NCI-H1092 treated with DMSO at 0.1 percent for 48 hours (cell line): Measurements from ENCODE around the gene RAB1A.

Experiments used
- DNase-seq: peaks from one replicate; lab custom pipeline; 2025; lab: John Stamatoyannopoulos, UW

RAB1A gene

DNA sequence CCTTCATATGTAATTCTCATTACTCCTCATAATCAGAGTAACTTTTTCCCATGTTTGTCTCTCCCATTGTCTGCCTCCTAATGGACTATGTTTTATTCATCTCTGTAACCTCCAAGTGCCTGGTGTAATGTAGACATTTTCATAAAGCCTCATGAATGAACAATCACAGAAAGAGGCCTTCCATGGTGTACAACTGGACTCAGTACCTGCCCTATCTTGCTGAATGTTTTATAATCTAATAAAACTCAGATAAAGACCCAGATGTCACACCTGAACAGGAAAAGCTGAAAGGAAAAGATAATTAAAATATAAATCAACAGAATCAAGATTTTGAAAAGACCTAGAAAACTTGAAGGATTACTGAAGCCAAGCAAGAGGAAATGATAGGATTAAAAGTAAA is 36.7 kb downstream of the RAB1A start:
- DNase-seq = no peak

DNA sequence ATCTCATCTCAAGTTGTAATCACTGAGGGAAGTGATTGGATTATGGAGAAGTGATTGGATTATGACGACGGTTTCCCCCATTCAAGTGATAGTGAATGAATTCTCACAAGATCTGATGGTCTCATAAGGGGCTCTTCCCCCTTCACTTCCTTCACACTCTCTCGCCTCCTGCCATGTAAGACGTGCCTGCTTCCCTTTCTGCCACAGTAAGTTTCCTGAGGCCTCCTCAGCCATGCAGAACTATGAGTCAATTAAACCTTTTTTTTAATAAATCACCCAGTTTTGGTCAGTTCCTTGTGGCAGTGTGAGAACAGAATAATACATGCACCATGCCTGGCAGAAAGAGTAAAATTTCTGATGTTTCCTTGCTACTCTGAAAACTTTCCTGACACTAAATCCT is 37.1 kb downstream of the RAB1A start:
- DNase-seq = no peak

GRCh38 chr2:65085148-65085547 is 44.8 kb downstream of the RAB1A start:
- DNase-seq = no peak

GRCh38 chr2:65081232-65081685 is 48.6 kb downstream of the RAB1A start:
- DNase-seq = no peak

GRCh38 chr2:65079017-65079416 is 50.9 kb downstream of the RAB1A start:
- DNase-seq = no peak

GRCh38 chr2:65077898-65078297 is 52.0 kb downstream of the RAB1A start:
- no peak for DNase-seq

GRCh38 chr2:65076345-65076710 is 53.6 kb downstream of the RAB1A start:
- no peak for DNase-seq

GRCh38 chr2:65075605-65076344 is 54.1 kb downstream of the RAB1A start:
- DNase-seq = no peak

DNA sequence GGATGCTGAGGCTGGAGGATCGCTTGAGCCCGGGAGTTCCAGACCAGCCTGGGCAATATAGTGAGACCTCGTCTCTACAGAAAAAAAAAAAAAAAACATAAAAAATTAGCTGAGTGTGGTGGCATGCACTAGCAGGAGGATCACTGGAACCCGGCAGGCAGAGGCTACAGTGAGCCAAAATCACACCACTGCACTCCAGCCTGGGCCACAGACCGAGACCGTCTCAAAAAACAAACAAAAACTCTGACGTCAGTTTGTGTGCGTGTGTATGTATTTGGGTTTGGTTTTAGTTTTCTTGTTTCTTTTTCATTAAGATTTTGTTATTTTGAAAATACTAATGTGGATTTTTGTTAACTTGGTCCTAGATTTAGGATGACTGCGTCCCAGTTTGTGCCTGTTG is 54.7 kb downstream of the RAB1A start:
- no peak for DNase-seq

DNA sequence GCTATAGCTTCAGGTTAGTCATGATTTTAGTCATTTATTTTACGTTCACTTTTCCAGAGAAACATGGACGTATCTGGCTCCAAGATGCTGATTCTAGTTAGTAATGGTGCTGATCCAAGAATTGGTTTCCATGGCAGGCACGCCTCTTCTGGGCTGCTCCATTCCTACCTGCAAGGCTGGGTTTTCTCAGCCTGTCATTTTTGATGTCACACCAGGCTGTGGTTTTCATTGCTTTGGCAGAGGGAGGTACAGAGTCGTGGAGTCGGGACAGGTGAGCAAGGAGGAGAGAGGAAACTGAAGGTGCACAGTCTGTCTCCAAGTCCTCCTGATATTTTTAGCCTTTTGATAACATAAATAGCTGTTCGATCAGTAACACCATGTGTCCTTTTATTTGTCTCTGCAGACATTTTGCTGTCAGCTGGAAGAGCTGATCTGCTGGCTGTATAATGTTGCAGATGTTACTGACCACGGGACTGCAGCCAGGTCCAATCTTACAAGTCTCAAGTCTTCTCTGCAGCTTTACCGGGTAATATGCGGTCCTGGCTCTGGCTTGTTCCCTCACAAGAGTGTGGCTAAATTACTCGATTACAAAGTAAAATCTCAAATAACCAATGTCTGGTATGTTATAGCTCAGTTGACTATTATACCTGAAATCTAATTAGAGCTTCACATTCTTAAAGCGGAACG is 55.9 kb downstream of the RAB1A start:
- DNase-seq = no peak

- DNase-seq = no peak
Observed at GRCh38 chr2:65072181-65072970, 57.5 kb downstream of the RAB1A start.

DNA sequence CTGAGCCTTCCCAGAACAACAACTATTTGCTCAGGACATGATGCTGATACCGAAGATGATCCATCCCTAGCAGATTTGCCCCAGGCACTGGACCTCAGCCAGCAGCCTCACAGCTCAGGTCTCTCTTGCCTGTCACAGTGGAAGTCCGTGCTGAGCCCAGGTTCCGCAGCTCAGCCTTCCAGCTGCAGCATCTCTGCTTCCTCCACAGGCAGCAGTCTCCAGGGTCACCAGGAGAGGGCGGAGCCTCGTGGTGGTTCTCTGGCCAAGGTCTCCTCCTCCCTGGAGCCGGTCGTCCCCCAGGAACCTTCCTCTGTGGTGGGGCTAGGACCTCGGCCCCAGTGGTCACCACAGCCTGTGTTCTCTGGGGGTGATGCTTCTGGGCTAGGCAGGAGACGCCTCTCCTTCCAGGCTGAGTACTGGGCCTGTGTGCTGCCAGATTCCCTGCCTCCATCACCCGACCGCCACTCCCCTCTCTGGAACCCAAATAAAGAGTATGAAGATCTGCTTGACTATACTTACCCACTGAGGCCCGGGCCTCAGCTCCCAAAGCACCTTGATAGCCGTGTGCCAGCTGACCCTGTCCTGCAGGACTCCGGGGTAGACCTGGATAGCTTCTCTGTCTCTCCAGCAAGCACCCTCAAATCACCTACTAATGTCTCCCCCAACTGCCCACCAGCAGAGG is 58.3 kb downstream of the RAB1A start:
- DNase-seq = no peak

DNA sequence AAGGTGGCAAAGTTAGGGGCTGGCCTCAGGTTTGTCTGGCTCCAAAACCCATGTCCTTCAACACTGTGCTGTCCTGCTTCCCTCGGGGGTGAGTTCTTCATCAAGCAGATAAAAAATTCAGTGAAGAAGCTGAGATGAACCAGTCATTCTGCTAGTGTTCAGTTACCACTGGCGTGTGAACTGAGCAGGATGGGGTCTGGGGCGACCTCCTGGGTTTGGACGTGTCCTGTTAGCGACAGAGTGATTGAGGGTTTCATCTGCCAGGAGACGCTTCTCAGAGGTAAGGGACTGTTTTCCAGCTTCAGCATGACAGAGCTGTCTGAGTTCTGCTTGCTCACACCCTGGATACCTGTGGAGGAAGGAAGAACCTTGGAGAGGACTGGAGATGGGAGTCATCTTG is 59.0 kb downstream of the RAB1A start:
- DNase-seq = no peak

DNA sequence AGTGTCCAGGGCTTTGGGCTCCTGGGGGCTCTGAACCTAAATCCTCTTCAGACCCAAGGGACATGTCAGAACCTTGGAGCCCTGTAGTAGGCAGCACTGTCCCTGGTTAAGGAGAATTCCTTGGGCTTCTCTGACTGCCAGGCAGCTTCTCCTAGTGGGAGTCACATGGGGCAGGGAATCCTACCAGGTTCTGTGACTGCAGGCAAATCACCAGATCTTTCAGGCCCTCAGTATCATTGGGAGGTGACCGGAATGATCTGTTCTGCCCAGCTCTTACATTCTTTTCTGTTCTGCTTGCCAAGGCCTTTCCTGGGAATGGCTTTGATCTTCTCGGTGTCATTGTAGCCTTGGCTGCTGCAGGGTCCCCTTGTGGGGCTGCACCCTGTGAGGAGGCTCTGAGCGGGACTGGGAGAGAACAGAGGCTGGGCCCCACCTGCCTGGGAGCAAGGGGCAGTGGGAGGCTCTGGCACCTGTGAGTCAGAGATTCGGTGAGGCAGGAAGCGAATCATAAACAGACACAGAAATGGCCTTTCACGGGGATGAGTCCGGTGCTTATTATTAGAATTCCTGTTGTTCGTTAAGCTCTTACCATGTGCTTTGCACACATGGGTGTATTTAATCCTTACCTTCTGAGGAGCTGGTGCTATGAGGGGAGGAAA is 59.6 kb downstream of the RAB1A start:
- DNase-seq = no peak

GRCh38 chr2:65069439-65069824 is 60.5 kb downstream of the RAB1A start:
- DNase-seq = no peak

DNA sequence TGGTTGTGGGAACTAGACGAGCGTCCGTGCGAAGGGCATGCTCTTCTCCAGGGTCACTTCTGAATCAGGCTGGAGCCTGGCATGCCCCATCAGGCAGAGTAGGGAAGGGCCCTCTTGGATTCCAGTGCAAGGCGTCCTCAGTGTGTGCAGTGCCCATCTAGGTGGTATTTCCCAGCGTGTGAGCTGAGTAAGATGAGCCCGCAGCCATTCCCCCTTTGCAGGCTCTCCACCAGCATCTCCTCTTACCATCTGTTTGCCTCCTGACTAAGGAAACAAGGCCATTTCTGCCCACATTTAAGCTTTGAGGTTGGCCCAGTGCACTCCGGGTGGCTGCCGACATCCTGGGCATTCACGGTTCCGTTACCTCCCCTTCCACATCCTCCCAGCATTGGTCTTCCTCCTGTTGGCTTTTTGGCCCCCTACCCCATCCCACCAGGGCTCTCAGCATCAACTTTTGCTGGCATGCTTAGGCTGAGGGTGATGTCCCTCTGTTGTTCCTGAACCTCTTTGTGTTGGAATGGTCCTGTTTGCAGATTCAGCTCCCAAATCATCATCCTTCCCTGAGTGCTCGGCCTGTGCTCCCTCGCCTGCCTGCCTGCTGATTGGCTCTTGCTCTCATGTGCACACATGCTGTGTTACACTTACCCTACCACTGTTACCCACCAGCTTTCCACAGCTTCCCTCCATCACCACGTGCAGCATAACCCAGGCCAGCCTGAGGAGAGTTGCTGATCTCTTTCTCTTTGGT is 61.9 kb downstream of the RAB1A start:
- no peak for DNase-seq

- peak; percentile 21 for DNase-seq
Observed at GRCh38 chr2:65064728-65065552, 65.0 kb downstream of the RAB1A start.

DNA sequence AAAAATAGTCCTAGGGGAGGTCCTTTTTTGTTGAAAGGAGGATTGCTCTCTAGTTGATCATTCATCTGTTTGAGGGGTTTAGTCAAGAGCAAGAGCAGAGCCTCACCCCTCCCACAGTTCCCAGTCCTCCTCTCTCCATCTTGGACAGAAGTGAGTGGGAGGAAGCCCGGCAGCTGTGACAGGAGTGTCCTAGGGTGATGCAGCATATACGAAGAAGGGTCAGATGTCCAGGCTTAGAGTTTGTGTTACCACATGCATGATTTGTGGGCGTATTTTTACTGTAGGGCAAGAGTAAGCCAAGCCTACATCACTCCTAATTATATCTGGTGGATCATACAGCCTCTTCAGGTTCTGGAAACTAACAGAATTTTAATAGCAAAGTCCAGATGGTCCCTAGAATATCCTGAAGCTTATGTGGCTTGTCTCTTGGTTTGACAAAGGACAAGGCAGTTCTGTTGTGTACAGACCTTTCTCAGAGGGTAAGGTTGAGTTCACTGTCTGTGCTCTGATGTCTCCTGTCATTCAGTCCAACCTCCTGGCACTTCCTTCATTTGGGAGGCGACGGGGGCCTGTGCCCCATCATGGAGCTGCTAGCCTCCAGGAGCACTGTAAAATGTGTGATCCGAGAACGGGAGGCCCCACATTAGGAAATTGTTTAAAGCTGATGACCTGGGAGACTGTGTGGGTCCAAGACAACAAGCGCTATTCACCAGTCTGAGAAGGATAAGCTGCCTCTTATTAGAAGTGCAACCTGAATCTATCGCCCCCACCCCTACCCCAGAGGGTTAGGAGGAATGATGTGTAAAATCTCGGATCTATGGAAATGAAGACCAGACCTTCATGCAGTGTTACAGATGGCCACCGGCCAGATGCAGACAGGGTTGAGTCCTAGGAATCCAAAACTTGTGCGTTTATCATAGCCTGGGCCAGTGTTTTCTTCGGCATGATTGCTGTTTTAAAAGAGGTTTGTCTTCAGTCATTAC is 66.8 kb downstream of the RAB1A start:
- no peak for DNase-seq

DNA sequence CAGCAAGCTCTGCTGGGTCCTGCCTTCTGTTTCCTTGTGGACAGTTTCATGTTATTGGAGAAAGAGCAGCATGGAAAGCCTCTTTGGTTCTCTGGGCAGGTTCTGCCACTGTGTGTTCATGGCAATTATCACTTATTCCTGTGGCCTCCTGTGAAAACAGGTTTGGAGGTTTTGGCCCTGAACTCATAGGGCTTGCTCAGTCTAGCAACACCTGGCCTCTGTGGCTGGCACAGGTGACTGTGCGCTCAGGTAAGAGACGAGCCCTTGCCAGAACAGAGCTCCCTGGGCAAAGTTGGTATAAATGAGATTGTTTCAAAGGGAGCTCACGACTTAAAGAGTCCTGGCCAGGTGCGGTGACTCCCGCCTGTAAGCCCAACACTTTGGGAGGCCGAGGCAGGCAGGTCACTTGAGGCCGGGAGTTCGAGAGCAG is 68.0 kb downstream of the RAB1A start:
- DNase-seq = no peak
